Measurements from ENCODE around the gene CDK12.

Gene CDK12

GRCh38 chr17:39553341-39553945 lies 92.2 kb downstream of the CDK12 start:
- Histone ChIP-seq H3K4me3 (ENCODE audit: low read length) (no peak overlapping the region), H3K9ac (ENCODE audit: low read depth, low read length) (no peak overlapping the region), H3K4me2 (ENCODE audit: low read length) (peak overlapping the region; percentile 23), H3K9me3 (replicated peaks; ENCODE audit: low read length) (no peaks in the 10 kb centered on the region), H3K36me3 (ENCODE audit: insufficient read depth, low read length) (peaks cover 36% of the 10 kb centered on the region), H3K4me1 (ENCODE audit: control insufficient read depth, insufficient read depth, low read length) (peaks cover 33% of the 10 kb centered on the region), H3K27me3 (ENCODE audit: control insufficient read depth, insufficient read depth, low read length) (no peaks in the 10 kb centered on the region)

- H3K4me3 ChIP-seq (ENCODE audit: low read length): no peak overlapping the region
- peaks cover 26% of the 10 kb centered on the region for H3K4me1 ChIP-seq (ENCODE audit: control insufficient read depth, insufficient read depth, low read length)
- no peak overlapping the region for H3K9ac ChIP-seq (ENCODE audit: low read depth, low read length)
- no peak overlapping the region for H3K4me2 ChIP-seq (ENCODE audit: low read length)
- H3K36me3 ChIP-seq (ENCODE audit: insufficient read depth, low read length): peaks cover 35% of the 10 kb centered on the region
- no peaks in the 10 kb centered on the region for H3K9me3 ChIP-seq (replicated peaks; ENCODE audit: low read length)
- H3K27me3 ChIP-seq (ENCODE audit: control insufficient read depth, insufficient read depth, low read length): no peaks in the 10 kb centered on the region
Measured at GRCh38 chr17:39555368-39555767, 94.1 kb downstream of the CDK12 start.

GRCh38 chr17:39556423-39556822 lies 95.1 kb downstream of the CDK12 start:
- no peak overlapping the region for H3K9ac ChIP-seq (ENCODE audit: low read depth, low read length)
- H3K9me3 ChIP-seq (replicated peaks; ENCODE audit: low read length): no peaks in the 10 kb centered on the region
- H3K4me3 ChIP-seq (ENCODE audit: low read length): no peak overlapping the region
- H3K36me3 ChIP-seq (ENCODE audit: insufficient read depth, low read length): peaks cover 34% of the 10 kb centered on the region
- no peaks in the 10 kb centered on the region for H3K27me3 ChIP-seq (ENCODE audit: control insufficient read depth, insufficient read depth, low read length)
- H3K4me2 ChIP-seq (ENCODE audit: low read length): no peak overlapping the region
- H3K4me1 ChIP-seq (ENCODE audit: control insufficient read depth, insufficient read depth, low read length): peaks cover 26% of the 10 kb centered on the region

GRCh38 chr17:39562395-39562794 lies 101.1 kb downstream of the CDK12 start:
- H3K4me2 ChIP-seq (ENCODE audit: low read length): no peak overlapping the region
- H3K9me3 ChIP-seq (replicated peaks; ENCODE audit: low read length): no peaks in the 10 kb centered on the region
- H3K4me3 ChIP-seq (ENCODE audit: low read length): no peak overlapping the region
- peaks cover 9% of the 10 kb centered on the region for H3K4me1 ChIP-seq (ENCODE audit: control insufficient read depth, insufficient read depth, low read length)
- H3K27me3 ChIP-seq (ENCODE audit: control insufficient read depth, insufficient read depth, low read length): no peaks in the 10 kb centered on the region
- peaks cover 17% of the 10 kb centered on the region for H3K36me3 ChIP-seq (ENCODE audit: insufficient read depth, low read length)
- H3K9ac ChIP-seq (ENCODE audit: low read depth, low read length): no peak overlapping the region

- H3K9me3 ChIP-seq (replicated peaks; ENCODE audit: low read length): no peaks in the 10 kb centered on the region
- peaks cover 17% of the 10 kb centered on the region for H3K36me3 ChIP-seq (ENCODE audit: insufficient read depth, low read length)
- H3K9ac ChIP-seq (ENCODE audit: low read depth, low read length): no peak overlapping the region
- peak overlapping the region; percentile 23 for H3K4me2 ChIP-seq (ENCODE audit: low read length)
- H3K4me3 ChIP-seq (ENCODE audit: low read length): no peak overlapping the region
- H3K27me3 ChIP-seq (ENCODE audit: control insufficient read depth, insufficient read depth, low read length): no peaks in the 10 kb centered on the region
- H3K4me1 ChIP-seq (ENCODE audit: control insufficient read depth, insufficient read depth, low read length): peaks cover 9% of the 10 kb centered on the region
Measured at GRCh38 chr17:39562976-39563375, 101.7 kb downstream of the CDK12 start.

- Histone ChIP-seq H3K4me1 (ENCODE audit: control insufficient read depth, insufficient read depth, low read length) (peaks cover 9% of the 10 kb centered on the region), H3K36me3 (ENCODE audit: insufficient read depth, low read length) (peaks cover 21% of the 10 kb centered on the region), H3K4me3 (ENCODE audit: low read length) (no peak overlapping the region), H3K9me3 (replicated peaks; ENCODE audit: low read length) (no peaks in the 10 kb centered on the region), H3K9ac (ENCODE audit: low read depth, low read length) (no peak overlapping the region), H3K27me3 (ENCODE audit: control insufficient read depth, insufficient read depth, low read length) (no peaks in the 10 kb centered on the region), H3K4me2 (ENCODE audit: low read length) (no peak overlapping the region)
Measured at GRCh38 chr17:39563476-39563875, 102.2 kb downstream of the CDK12 start.

GRCh38 chr17:39564211-39564848 lies 103.0 kb downstream of the CDK12 start:
- Histone ChIP-seq H3K4me1 (ENCODE audit: control insufficient read depth, insufficient read depth, low read length) (peaks cover 9% of the 10 kb centered on the region), H3K9me3 (replicated peaks; ENCODE audit: low read length) (no peaks in the 10 kb centered on the region), H3K9ac (ENCODE audit: low read depth, low read length) (no peak overlapping the region), H3K27me3 (ENCODE audit: control insufficient read depth, insufficient read depth, low read length) (no peaks in the 10 kb centered on the region), H3K4me3 (ENCODE audit: low read length) (no peak overlapping the region), H3K4me2 (ENCODE audit: low read length) (no peak overlapping the region), H3K36me3 (ENCODE audit: insufficient read depth, low read length) (peaks cover 23% of the 10 kb centered on the region)

- peaks cover 21% of the 10 kb centered on the region for H3K36me3 ChIP-seq (ENCODE audit: insufficient read depth, low read length)
- peaks cover 9% of the 10 kb centered on the region for H3K4me1 ChIP-seq (ENCODE audit: control insufficient read depth, insufficient read depth, low read length)
- no peaks in the 10 kb centered on the region for H3K27me3 ChIP-seq (ENCODE audit: control insufficient read depth, insufficient read depth, low read length)
- no peak overlapping the region for H3K4me3 ChIP-seq (ENCODE audit: low read length)
- no peak overlapping the region for H3K4me2 ChIP-seq (ENCODE audit: low read length)
- H3K9me3 ChIP-seq (replicated peaks; ENCODE audit: low read length): no peaks in the 10 kb centered on the region
- H3K9ac ChIP-seq (ENCODE audit: low read depth, low read length): no peak overlapping the region
Measured at GRCh38 chr17:39566094-39566850, 105.0 kb downstream of the CDK12 start.

- H3K36me3 ChIP-seq (ENCODE audit: insufficient read depth, low read length): peaks cover 21% of the 10 kb centered on the region
- H3K4me2 ChIP-seq (ENCODE audit: low read length): no peak overlapping the region
Measured at GRCh38 chr17:39568702-39569101, 107.4 kb downstream of the CDK12 start.

GRCh38 chr17:39569126-39569525 lies 107.8 kb downstream of the CDK12 start:
- H3K4me2 ChIP-seq (ENCODE audit: low read length): no peak overlapping the region
- no peak overlapping the region for H3K9ac ChIP-seq (ENCODE audit: low read depth, low read length)
- no peak overlapping the region for H3K4me3 ChIP-seq (ENCODE audit: low read length)
- H3K27me3 ChIP-seq (ENCODE audit: control insufficient read depth, insufficient read depth, low read length): no peaks in the 10 kb centered on the region
- peaks cover 21% of the 10 kb centered on the region for H3K36me3 ChIP-seq (ENCODE audit: insufficient read depth, low read length)
- H3K9me3 ChIP-seq (replicated peaks; ENCODE audit: low read length): no peaks in the 10 kb centered on the region
- peaks cover 4% of the 10 kb centered on the region for H3K4me1 ChIP-seq (ENCODE audit: control insufficient read depth, insufficient read depth, low read length)

More at GRCh38 chr17:39568702-39569101, 107.4 kb downstream of the CDK12 start:
- H3K4me3 ChIP-seq (ENCODE audit: low read length): no peak overlapping the region
- H3K4me1 ChIP-seq (ENCODE audit: control insufficient read depth, insufficient read depth, low read length): peaks cover under 1% of the 10 kb centered on the region
- H3K27me3 ChIP-seq (ENCODE audit: control insufficient read depth, insufficient read depth, low read length): no peaks in the 10 kb centered on the region
- H3K9me3 ChIP-seq (replicated peaks; ENCODE audit: low read length): no peaks in the 10 kb centered on the region
- no peak overlapping the region for H3K9ac ChIP-seq (ENCODE audit: low read depth, low read length)

GRCh38 chr17:39572121-39572520 lies 110.8 kb downstream of the CDK12 start:
- peaks cover 6% of the 10 kb centered on the region for H3K4me1 ChIP-seq (ENCODE audit: control insufficient read depth, insufficient read depth, low read length)
- no peaks in the 10 kb centered on the region for H3K27me3 ChIP-seq (ENCODE audit: control insufficient read depth, insufficient read depth, low read length)
- no peaks in the 10 kb centered on the region for H3K9me3 ChIP-seq (replicated peaks; ENCODE audit: low read length)
- H3K9ac ChIP-seq (ENCODE audit: low read depth, low read length): no peak overlapping the region
- no peak overlapping the region for H3K4me2 ChIP-seq (ENCODE audit: low read length)
- H3K36me3 ChIP-seq (ENCODE audit: insufficient read depth, low read length): peaks cover 18% of the 10 kb centered on the region
- no peak overlapping the region for H3K4me3 ChIP-seq (ENCODE audit: low read length)
